H9 (cell line): ENCODE measurements around the gene EPYC. TPM values are rescaled to one million over a fixed set of nuclear protein-coding genes. Genes with fewer than 3 reads are reported as not detected.

ENCODE experiments used
- DNase-seq: peaks from one replicate; pipeline ENCODE4 v3.0.0-alpha.2; 2017
- H2AFZ ChIP-seq: one replicate; pipeline ENCODE4 v1.6.1; 2013; ENCODE audit warnings: mild to moderate bottlenecking, low read length, control low read depth, moderate library complexity
- H2AK5ac ChIP-seq: 2 replicates; pipeline ENCODE4 v1.6.1; 2013; ENCODE audit warnings: low read length, control low read depth, mixed read lengths; ENCODE audit not compliant: insufficient read length
- H2BK120ac ChIP-seq: one replicate; pipeline ENCODE4 v1.6.1; 2013; ENCODE audit warnings: low read depth, mild to moderate bottlenecking, low read length, control low read depth, inconsistent platforms; ENCODE audit not compliant: poor library complexity, severe bottlenecking
- H2BK12ac ChIP-seq: 2 replicates; pipeline ENCODE4 v1.6.1; 2013; ENCODE audit warnings: low read length, control low read depth, mixed read lengths, low read depth; ENCODE audit not compliant: insufficient read length
- H2BK15ac ChIP-seq: 2 replicates; pipeline ENCODE4 v1.6.1; 2013; ENCODE audit warnings: low read depth, low read length, control low read depth
- H2BK20ac ChIP-seq: one replicate; pipeline ENCODE4 v1.6.1; 2013; ENCODE audit warnings: low read depth, mild to moderate bottlenecking, low read length, control low read depth, inconsistent platforms; ENCODE audit not compliant: poor library complexity, severe bottlenecking
- H2BK5ac ChIP-seq: 2 replicates; pipeline ENCODE4 v1.6.1; 2013; ENCODE audit warnings: low read length, control low read depth, mixed read lengths; ENCODE audit not compliant: insufficient read length
- H3K14ac ChIP-seq: 2 replicates; pipeline ENCODE4 v1.6.1; 2013; ENCODE audit warnings: low read length, control low read depth; ENCODE audit not compliant: insufficient read depth
- H3K18ac ChIP-seq: 2 replicates; pipeline ENCODE4 v1.6.1; 2013; ENCODE audit warnings: low read depth, mild to moderate bottlenecking, mixed read lengths, low read length, control low read depth; ENCODE audit not compliant: insufficient read length
- H3K23ac ChIP-seq: 2 replicates; pipeline ENCODE4 v1.6.1; 2013; ENCODE audit warnings: low read length, control low read depth, mixed read lengths, low read depth; ENCODE audit not compliant: insufficient read length
- H3K23me2 ChIP-seq: 2 replicates; pipeline ENCODE4 v1.6.1; 2013; ENCODE audit warnings: low read depth, mild to moderate bottlenecking, mixed read lengths, low read length, control low read depth; ENCODE audit not compliant: insufficient read length, poor library complexity, severe bottlenecking
- H3K27ac ChIP-seq: 2 replicates; pipeline ENCODE4 v1.5.1; 2013; ENCODE audit warnings: low read length, control low read depth, mixed read lengths, low read depth; ENCODE audit not compliant: insufficient read length
- H3K27me3 ChIP-seq: 2 replicates; pipeline ENCODE4 v1.6.1; 2013; ENCODE audit warnings: low read length, control low read depth, inconsistent platforms; ENCODE audit not compliant: insufficient read depth
- H3K4ac ChIP-seq: 2 replicates; pipeline ENCODE4 v1.6.1; 2013; ENCODE audit warnings: low read depth, mild to moderate bottlenecking, control low read depth, inconsistent platforms, low read length, moderate library complexity
- H3K4me1 ChIP-seq: 2 replicates; pipeline ENCODE4 v1.6.1; 2013; ENCODE audit warnings: low read length, control low read depth, inconsistent platforms; ENCODE audit not compliant: insufficient read depth
- H3K4me2 ChIP-seq: 2 replicates; pipeline ENCODE4 v1.6.1; 2013; ENCODE audit warnings: low read length, control low read depth, mixed read lengths; ENCODE audit not compliant: insufficient read length, insufficient read depth
- H3K56ac ChIP-seq: 2 replicates; pipeline ENCODE4 v1.6.1; 2013; ENCODE audit warnings: low read depth, mild to moderate bottlenecking, mixed read lengths, low read length, control low read depth; ENCODE audit not compliant: insufficient read length
- H3K79me1 ChIP-seq: 2 replicates; pipeline ENCODE4 v1.6.1; 2013; ENCODE audit warnings: low read depth, mild to moderate bottlenecking, moderate library complexity, low read length, control low read depth, inconsistent platforms; ENCODE audit not compliant: insufficient read depth, poor library complexity, severe bottlenecking
- H3K79me2 ChIP-seq: 2 replicates; pipeline ENCODE4 v1.6.1; 2013; ENCODE audit warnings: low read length, control low read depth, inconsistent platforms; ENCODE audit not compliant: insufficient read depth
- H3K9ac ChIP-seq: 2 replicates; pipeline ENCODE4 v1.6.1; 2013; ENCODE audit warnings: low read length, control low read depth, mixed read lengths; ENCODE audit not compliant: insufficient read length; ENCODE audit errors: extremely low read depth
- H3K9me3 ChIP-seq: one replicate; pipeline ENCODE4 v1.6.1; 2013; ENCODE audit warnings: low read depth, low read length, inconsistent platforms; ENCODE audit not compliant: control insufficient read depth
- H3T11ph ChIP-seq: one replicate; pipeline ENCODE4 v1.6.1; 2013; ENCODE audit warnings: mild to moderate bottlenecking, low read length, control low read depth, inconsistent platforms
- H4K20me1 ChIP-seq: one replicate; pipeline ENCODE4 v1.6.1; 2013; ENCODE audit not compliant: control insufficient read depth, insufficient read length, insufficient read depth
- H4K5ac ChIP-seq: 2 replicates; pipeline ENCODE4 v1.6.1; 2013; ENCODE audit warnings: low read depth, mild to moderate bottlenecking, mixed read lengths, low read length, control low read depth; ENCODE audit not compliant: insufficient read length
- H4K8ac ChIP-seq: replicated peaks from 2 replicates; pipeline ENCODE4 v1.6.1; 2013; ENCODE audit warnings: low read length, control low read depth, mixed read lengths, low read depth; ENCODE audit not compliant: insufficient read length
- H4K91ac ChIP-seq: 2 replicates; pipeline ENCODE4 v1.6.1; 2013; ENCODE audit warnings: low read depth, mild to moderate bottlenecking, moderate library complexity, mixed read lengths, low read length, control low read depth; ENCODE audit not compliant: insufficient read length
- H3K27ac Mint-ChIP-seq, 3 experiments: 2 replicates in 2 of 3; 3 replicates in 1 of 3; pipeline ENCODE4 v1.8.0; 2020 to 2021; ENCODE audit warnings: mixed read lengths in 3 of 3, mild to moderate bottlenecking in 1 of 3, moderate library complexity in 1 of 3
- H3K27me3 Mint-ChIP-seq: 2 replicates; pipeline ENCODE4 v1.8.0; 2021; ENCODE audit warnings: low read depth, mild to moderate bottlenecking, moderate library complexity, mixed read lengths
- H3K36me3 Mint-ChIP-seq, 3 experiments: 2 replicates in 2 of 3; 3 replicates in 1 of 3; pipeline ENCODE4 v1.8.0; 2020 to 2021; ENCODE audit warnings: low read depth in 3 of 3, mixed read lengths in 3 of 3; ENCODE audit not compliant: insufficient read depth in 1 of 3
- H3K4me1 Mint-ChIP-seq, 2 experiments: 2 replicates each; pipeline ENCODE4 v1.8.0; 2020; ENCODE audit warnings: mixed read lengths in 2 of 2
- H3K4me3 Mint-ChIP-seq, 2 experiments: 2 replicates in 1 of 2; 3 replicates in 1 of 2; pipeline ENCODE4 v1.8.0; 2020 to 2021; ENCODE audit warnings: mild to moderate bottlenecking in 2 of 2, mixed read lengths in 2 of 2, moderate library complexity in 1 of 2
- H3K9me3 Mint-ChIP-seq, 2 experiments: 2 replicates in 1 of 2; 3 replicates in 1 of 2; pipeline ENCODE4 v1.8.0; 2020; ENCODE audit warnings: mild to moderate bottlenecking in 2 of 2, mixed read lengths in 2 of 2, moderate library complexity in 1 of 2
- CTCF ChIP-seq: fragments of 200-600 bp; sonication (generic); conservative IDR thresholded peaks from 3 replicates; pipeline ENCODE4 v1.8.0; 2021; ENCODE audit warnings: antibody characterized with exemption, mild to moderate bottlenecking
- WGBS: extraction: QIAGEN DNeasy Blood & Tissue Kit; methylation state at CpG from one replicate; pipeline ENCODE4 v1.1.7; 2013; ENCODE audit warnings: missing lambda C conversion rate, low lambda C conversion rate, mixed read lengths; ENCODE audit not compliant: insufficient read length; ENCODE audit errors: extremely low coverage; 5-methylcytosine and 5-hydroxymethylcytosine counted together
- total RNA-seq: library from RNA; stranded (reverse); gene quantifications from 2 replicates; pipeline ENCODE4 v1.2.1, GENCODE V29; 2021

Gene EPYC
- total RNA-seq, 1 experiment from 2014 or later, result not detected

GRCh38 chr12:90940872-90941499, 63.8 kb downstream of the EPYC start:
- no peak overlapping the region for H3K14ac ChIP-seq
- no CpG with 5 or more reads among the region's 3 CpGs for WGBS
- H3K79me1 ChIP-seq, result no peaks in the 10 kb centered on the region
- H3K18ac ChIP-seq, result no peak overlapping the region
- Mint-ChIP-seq H3K36me3 (no peaks in the 10 kb centered on the region), H3K27me3 (no peaks in the 10 kb centered on the region), H3K4me1 (no peaks in the 10 kb centered on the region), H3K27ac (no peak overlapping the region), H3K9me3 (no peaks in the 10 kb centered on the region), H3K4me3 (no peak overlapping the region)
- H4K8ac ChIP-seq, result no peak overlapping the region
- H3K9ac ChIP-seq, result no peak overlapping the region
- no peak overlapping the region for H2BK20ac ChIP-seq
- H2AK5ac ChIP-seq, result no peak overlapping the region
- H2AFZ ChIP-seq, result no peak overlapping the region
- H3K56ac ChIP-seq, result no peak overlapping the region
- DNase-seq, result no peak
- no peak overlapping the region for H2BK120ac ChIP-seq
- no peak overlapping the region for H2BK5ac ChIP-seq
- no peak overlapping the region for H4K5ac ChIP-seq
- H3K79me2 ChIP-seq, result no peaks in the 10 kb centered on the region
- H3K23ac ChIP-seq, result no peak overlapping the region
- no peak overlapping the region for H3K4me2 ChIP-seq
- no peak overlapping the region for H3T11ph ChIP-seq
- H4K91ac ChIP-seq, result no peak overlapping the region
- no peak overlapping the region for H3K4ac ChIP-seq
- no peaks in the 10 kb centered on the region for H3K23me2 ChIP-seq
- H4K20me1 ChIP-seq, result no peaks in the 10 kb centered on the region
- H3K27me3 ChIP-seq, result no peaks in the 10 kb centered on the region
- no peaks in the 10 kb centered on the region for H3K9me3 ChIP-seq
- no peaks in the 10 kb centered on the region for H3K4me1 ChIP-seq
- H3K27ac ChIP-seq, result no peak overlapping the region
- peak; percentile 76 for TF ChIP-seq CTCF
- no peak overlapping the region for H2BK12ac ChIP-seq
- H2BK15ac ChIP-seq, result no peak overlapping the region
